Measurements from ENCODE around the gene CEBPZOS. TPM values are rescaled to one million over a fixed set of nuclear protein-coding genes. Genes with fewer than 3 reads are reported as not detected.

The CEBPZOS gene
- total RNA-seq, result 11.1 and 12.5 TPM in 2 replicates

GRCh38 chr2:37196320-37197195 is at the start of gene CEBPZOS:
CEBPZOS (plus strand) TSS chr2:37196496; CDS start chr2:37199705, 3,209 bp downstream.
- peak; percentile 29 for DNase-seq (ENCODE audit: low read depth, low spot score)

GRCh38 chr2:37148325-37148724 is 48.0 kb upstream of the CEBPZOS start:
- DNase-seq (ENCODE audit: low read depth, low spot score), result no peak

- DNase-seq (ENCODE audit: low read depth, low spot score), result no peak
Observed at GRCh38 chr2:37149626-37150322, 46.5 kb upstream of the CEBPZOS start.

- DNase-seq (ENCODE audit: low read depth, low spot score), result no peak
Observed at GRCh38 chr2:37153224-37153623, 43.1 kb upstream of the CEBPZOS start.

DNA sequence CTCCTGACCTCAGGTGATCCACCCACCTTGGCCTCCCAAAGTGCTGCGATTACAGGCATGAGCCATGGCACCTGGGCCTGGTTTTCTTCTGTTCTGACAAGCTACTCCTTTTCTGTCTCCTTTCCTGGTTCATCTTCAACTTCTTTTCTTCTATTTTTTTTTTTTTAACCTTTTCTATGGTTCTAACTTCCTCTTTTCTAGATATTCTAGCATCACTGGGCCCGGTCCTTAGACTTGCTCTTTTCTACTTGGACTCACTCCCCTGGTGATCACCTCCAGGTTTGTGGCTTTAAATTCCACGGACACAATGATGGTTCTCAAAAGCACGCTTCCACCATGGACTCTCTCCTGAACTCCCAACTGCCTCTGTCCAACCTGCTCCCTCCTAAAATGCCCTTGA is 41.5 kb upstream of the CEBPZOS start:
- no peak for DNase-seq (ENCODE audit: low read depth, low spot score)

DNA sequence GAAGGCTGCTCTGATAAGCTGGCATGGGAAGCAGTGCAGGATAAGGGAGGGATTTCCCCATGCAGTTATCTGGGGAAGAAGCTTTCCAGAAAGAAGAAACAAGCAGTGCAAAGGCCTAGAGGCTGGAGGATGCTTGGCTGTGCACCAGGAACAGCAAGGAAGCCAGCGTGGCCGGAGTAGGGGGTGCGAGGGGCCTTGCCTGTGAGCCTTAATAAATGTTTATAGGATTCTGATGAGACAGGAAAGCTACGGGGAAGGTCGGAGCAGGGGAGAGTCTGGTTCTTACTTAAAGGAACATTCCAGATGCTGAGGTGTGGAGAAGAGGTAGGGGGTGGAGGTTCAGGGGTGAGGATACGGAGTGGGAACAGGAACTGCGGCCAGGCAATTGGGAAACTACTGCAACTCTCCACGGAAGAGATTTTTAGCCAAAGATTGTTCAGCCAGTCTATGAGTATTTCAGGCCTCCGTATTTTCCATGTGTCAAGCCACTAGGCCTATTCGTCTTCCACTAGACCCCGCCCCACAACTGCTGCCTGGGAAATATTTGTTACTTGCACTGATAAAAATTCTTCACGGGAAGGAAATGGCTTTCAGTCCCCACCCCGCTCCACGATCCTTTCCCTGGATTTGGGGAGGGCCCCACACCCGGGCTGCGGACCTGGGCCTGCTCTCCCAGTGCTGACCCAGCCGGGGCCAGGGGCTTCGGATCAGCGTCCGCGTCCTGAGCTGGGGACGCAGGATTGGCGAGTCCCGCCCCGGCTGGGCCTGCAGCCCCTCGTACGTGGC is 40.0 kb upstream of the CEBPZOS start:
- no peak for DNase-seq (ENCODE audit: low read depth, low spot score)

DNA sequence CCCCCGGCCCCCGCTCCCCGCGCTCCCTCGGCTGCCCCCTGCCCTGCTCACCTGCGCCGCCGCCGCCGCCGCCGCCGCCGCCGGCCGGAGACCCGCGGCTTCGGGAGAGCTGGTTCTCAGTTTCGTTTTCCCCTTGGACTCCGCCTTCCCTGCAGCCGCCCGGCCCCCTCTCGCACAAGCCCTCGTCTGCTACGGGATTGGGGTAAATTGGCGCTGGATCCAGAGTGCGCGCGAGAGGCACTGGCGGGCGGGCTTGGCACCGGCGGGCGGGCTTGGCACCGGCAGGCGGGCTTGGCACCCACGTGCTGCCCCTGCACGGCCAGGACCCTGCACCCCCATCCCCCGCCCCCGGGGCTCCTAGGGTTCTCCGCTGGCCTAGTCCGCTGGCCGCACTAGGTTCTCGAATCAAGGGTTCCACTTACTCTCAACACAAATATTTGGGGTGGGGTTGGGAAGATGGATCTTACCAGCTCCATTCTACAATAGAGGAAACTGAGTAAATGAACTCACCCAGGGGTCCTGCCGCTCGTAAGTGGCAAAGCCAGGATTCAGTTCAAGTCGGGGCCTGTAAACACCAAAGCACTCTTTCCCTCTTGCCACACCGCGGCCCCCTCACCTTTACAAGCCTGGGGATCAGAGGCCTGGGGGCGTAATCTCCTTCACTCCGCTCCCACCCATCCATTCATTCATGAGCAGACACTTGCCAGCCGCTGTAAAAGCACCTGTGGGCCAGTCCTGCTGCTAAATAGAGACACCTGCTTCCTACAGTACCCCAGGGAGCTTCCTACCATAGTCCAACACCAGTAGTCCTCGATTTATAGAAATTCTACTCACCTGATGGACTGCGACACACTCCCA is 39.2 kb upstream of the CEBPZOS start, which contains the start of gene EIF2AK2:
TSS of gene EIF2AK2 (minus strand) at position 124 of the 858 bp plus-strand sequence. CDS start 9,174 bp downstream, outside the sequence.
- peak; percentile 57 for DNase-seq (ENCODE audit: low read depth, low spot score)

GRCh38 chr2:37164757-37165156 is 31.5 kb upstream of the CEBPZOS start:
- no peak for DNase-seq (ENCODE audit: low read depth, low spot score)

GRCh38 chr2:37167636-37168180 is 28.6 kb upstream of the CEBPZOS start:
- DNase-seq (ENCODE audit: low read depth, low spot score), result no peak

GRCh38 chr2:37168217-37168981 is 27.9 kb upstream of the CEBPZOS start:
- no peak for DNase-seq (ENCODE audit: low read depth, low spot score)

GRCh38 chr2:37171624-37171950 is 24.7 kb upstream of the CEBPZOS start:
- DNase-seq (ENCODE audit: low read depth, low spot score), result no peak

DNA sequence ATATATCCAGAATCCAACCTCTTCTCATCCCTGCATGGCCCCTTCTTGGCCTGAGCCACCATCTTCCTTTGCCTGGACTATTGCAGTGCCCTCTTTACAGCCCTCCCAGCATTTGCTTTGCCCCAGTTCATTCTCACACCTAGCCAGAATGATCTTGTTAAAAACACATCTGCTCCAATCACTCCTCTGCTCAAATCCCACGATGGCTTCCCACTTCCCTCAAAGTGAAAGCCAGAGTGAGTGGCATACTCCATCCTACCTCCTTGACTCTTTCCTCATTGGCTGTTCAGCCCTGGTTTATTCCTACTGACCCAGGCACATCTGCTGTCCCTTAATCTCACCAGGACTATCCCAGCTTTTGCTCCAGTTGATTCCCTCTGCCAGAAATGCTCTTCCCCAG is 22.6 kb upstream of the CEBPZOS start:
- no peak for DNase-seq (ENCODE audit: low read depth, low spot score)

DNA sequence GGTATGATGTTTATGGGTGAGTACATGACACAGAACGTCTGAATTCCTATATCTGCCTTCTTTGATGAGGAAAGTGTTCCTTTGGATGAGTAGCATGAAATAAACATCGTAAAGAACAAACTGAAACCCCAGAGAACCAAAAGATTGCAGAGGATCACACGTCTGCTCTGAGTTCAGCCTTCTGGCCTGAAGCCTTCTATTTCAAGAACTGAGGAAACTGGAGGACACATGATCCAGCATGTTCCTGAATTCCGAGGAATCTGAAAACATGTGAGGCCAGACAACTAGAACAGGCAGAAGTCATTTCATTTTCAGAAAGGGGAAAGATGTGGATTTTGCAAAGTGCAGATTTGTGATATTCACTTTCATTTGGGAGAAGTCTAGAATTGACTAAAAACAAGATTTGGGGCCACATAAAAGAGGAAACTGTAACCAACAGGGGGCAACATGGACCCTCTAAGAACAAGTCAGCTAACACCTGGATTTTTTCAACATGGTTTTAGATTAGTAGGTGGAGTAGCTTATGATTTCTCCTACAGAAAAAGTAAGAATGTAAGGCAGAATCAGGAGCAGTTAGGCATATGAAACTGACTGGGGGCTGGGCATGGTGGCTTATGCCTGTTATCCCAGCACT is 16.2 kb upstream of the CEBPZOS start:
- no peak for DNase-seq (ENCODE audit: low read depth, low spot score)

DNA sequence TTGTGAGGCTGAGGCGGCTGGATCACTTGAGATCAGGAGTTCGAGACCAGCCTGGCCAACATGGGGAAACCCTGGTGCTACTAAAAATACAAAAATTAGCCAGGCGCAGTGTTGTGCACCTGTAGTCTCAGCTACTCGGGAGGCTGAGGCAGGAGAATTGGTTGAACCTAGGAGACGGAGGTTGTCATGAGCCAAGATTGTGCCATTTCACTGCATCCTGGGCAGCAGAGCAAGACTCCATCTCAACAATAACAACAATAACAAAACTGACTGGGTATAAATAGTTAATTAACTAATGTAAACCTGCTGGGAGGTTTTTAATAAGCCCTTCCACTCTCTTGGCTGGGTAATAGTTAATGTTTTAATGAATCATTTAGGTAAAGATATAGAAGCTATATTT is 15.7 kb upstream of the CEBPZOS start:
- DNase-seq (ENCODE audit: low read depth, low spot score), result no peak

- DNase-seq (ENCODE audit: low read depth, low spot score), result peak; percentile 67
Observed at GRCh38 chr2:37181726-37182684, 14.3 kb upstream of the CEBPZOS start.

GRCh38 chr2:37188570-37188969 is 7.7 kb upstream of the CEBPZOS start, which contains the start of gene SULT6B1:
SULT6B1 (minus strand) TSS chr2:37188670; CDS start chr2:37188640, 30 bp downstream.
- no peak for DNase-seq (ENCODE audit: low read depth, low spot score)

DNA sequence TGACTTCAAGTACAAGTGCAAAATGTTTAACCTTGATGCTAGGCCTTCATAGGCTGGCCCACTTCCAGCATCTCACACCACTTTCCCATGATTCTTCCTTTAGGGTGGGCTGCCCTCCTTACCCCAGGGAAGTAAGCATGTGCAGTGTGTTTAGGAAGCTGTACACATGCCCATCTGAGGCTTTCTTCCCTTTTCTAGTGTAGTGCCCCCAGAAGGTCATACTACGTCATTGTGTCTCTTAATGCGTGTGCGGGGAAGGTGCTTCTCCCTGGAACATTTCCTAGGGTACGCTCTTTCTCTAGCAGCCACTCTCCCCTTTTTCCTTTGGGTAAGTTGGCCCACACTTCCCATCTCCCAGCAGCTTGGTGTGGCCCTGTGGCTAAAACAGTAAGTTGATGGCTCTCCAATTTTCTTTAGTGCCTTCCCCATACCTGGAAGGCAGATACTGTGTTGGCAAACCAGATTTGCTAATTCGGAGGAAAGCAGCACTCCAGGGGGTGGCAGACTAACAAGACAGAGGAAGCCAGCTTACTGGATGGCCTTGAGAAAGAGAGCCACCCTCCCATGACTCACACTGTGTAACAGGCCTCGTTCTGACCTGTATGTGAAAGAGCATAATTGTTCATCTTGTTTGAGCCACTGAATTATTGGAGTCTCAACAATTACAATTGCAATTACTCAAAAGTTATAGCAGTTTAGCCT is 6.7 kb upstream of the CEBPZOS start:
- no peak for DNase-seq (ENCODE audit: low read depth, low spot score)

Measured in pulmonary artery endothelial cell (primary cell).